Heart right ventricle (tissue), 16 donors: Measurements from ENCODE around the gene SFXN5. TPM values are rescaled to one million over a fixed set of nuclear protein-coding genes. Genes with fewer than 3 reads are reported as not detected.
"Not testable (repeated sequence)": the region's sequence is repeated elsewhere in the genome, so short reads cannot be mapped to it uniquely, and the experiment has no call there.

Experiments
- ATAC-seq, 8 donors: fragments of 200-7000 bp; cut with Tn5 transposase; one replicate each; pipeline ENCODE4 v1.9.1; 2020; ENCODE audit warnings: mild to moderate bottlenecking in 8 of 8, moderate library complexity in 8 of 8, moderate number of reproducible peaks in 1 of 8
- DNase-seq, 2 donors: peaks; one replicate each; pipeline ENCODE4 v3.0.0-alpha.2; 2020
- H3K27ac ChIP-seq, 10 donors: fragments of 200-600 bp; sonication (generic) in 2 of 10; one replicate each; pipeline versions ENCODE4 v1.5.0 to v1.8.0; 2020 to 2022; ENCODE audit warnings: mild to moderate bottlenecking in 3 of 10
- H3K27me3 ChIP-seq, 7 donors: fragments of 200-600 bp; one replicate each; pipeline ENCODE4 v1.8.0; 2021 to 2022; ENCODE audit warnings: mild to moderate bottlenecking in 2 of 7
- H3K36me3 ChIP-seq, 9 donors: fragments of 200-600 bp; sonication (generic) in 1 of 9; one replicate each; pipeline versions ENCODE4 v1.5.0 to v1.8.0; 2020 to 2022; ENCODE audit warnings: mild to moderate bottlenecking in 2 of 9
- H3K4me1 ChIP-seq, 9 donors: fragments of 200-600 bp; sonication (generic) in 1 of 9; one replicate each; pipeline versions ENCODE4 v1.5.0 to v1.8.0; 2020 to 2022; ENCODE audit warnings: mild to moderate bottlenecking in 4 of 9
- H3K4me3 ChIP-seq, 10 donors: fragments of 200-600 bp; sonication (generic) in 2 of 10; one replicate each; pipeline versions ENCODE4 v1.5.0 to v1.8.0; 2020 to 2022; ENCODE audit warnings: mild to moderate bottlenecking in 7 of 10, moderate library complexity in 2 of 10
- H3K9me3 ChIP-seq, 11 donors: fragments of 200-600 bp in 10 of 11; sonication (generic) in 2 of 11; one replicate each; pipeline versions ENCODE4 v1.5.0 to v1.8.0; 2013 to 2022; ENCODE audit warnings: mild to moderate bottlenecking in 2 of 11, control low read depth in 1 of 11, moderate library complexity in 1 of 11
- CTCF ChIP-seq, 9 donors: fragments of 200-600 bp; sonication (generic) in 2 of 9; IDR thresholded peaks; one replicate each; pipeline versions ENCODE4 v1.5.0 to v1.8.0; 2021 to 2022; ENCODE audit warnings: antibody characterized with exemption in 9 of 9, mild to moderate bottlenecking in 5 of 9, moderate library complexity in 1 of 9
- WGBS, 2 donors: extraction: QIAGEN DNeasy Blood & Tissue Kit; methylation state at CpG; one replicate each; pipeline ENCODE4 v1.1.7; 2013; ENCODE audit warnings: inconsistent platforms in 1 of 2; 5-methylcytosine and 5-hydroxymethylcytosine counted together
- intact Hi-C, 10 donors: fragments of 100-400 bp; cut with DNase I; formaldehyde crosslinking; loops; one replicate each; pipeline versions ENCODE4 v1.11.1 to v1.14.2; 2022
- polyA plus RNA-seq, 2 donors: library from polyadenylated mRNA; stranded (reverse); fragments of 200-250 nt; gene quantifications; one replicate each; pipeline ENCODE4 v1.2.3, GENCODE V29; 2013
- total RNA-seq, 10 donors: library from RNA; stranded (reverse); fragmentation: NEBNext Ultra II Directional in 3 of 10; extraction: Animal tissue kit (Norgen Biotek cat#: 25700) in 3 of 10; gene quantifications; one replicate each; pipeline versions ENCODE4 v1.2.1 to v1.2.4, GENCODE V29; 2021 to 2023
- donor health status: Arrhythmogenic right ventricular cardiomyopathy.
- donor health status: ischemic (EF 13 %, LVEDD 7.1; RV severe dilation, severe dysfunction).
- donor health status: healthy with polysubstance abuse.
- donor health status: DM: no; HTN: yes; CAD: no.
- donor health status: DM: no; HTN: no; CAD: no.
- donor health status: ischemic (EF 25% LVEDD 6.9; RV normal size, moderate dysfunction).
- donor health status: ischemic (EF 25% LVEDD 5.7; RV mildly dilated, moderate dysfunction).
- donor health status: healthy.
- donor health status: DM: yes; HTN: yes; CAD: no.
- donor health status: Ischemic cardiomyopathy.
- donor health status: ischemic (EF 35%, LVEDD 5.7; RV mildly dilated, moderate dysfunction).
- donor health status: nonischemic (EF 11% LVEDD 7.7; RV severe dilation, severe dysfunction).
- donor health status: DM: yes; HTN: yes; CAD: no.
- donor health status: PGD.
- donor health status: ischemic (EF 29% LVEDD 5.4; RV normal size, mild dysfunction).
- donor health status: nonischemic (EF 23%, LVEDD 6.1; RV moderate dilation, normal function).

The SFXN5 gene
- total and polyA plus RNA-seq, 12 donors, result 4.4 to 11.8 (median 9.7) TPM

GRCh38 chr2:73095910-73096309, 24.4 kb upstream of the SFXN5 start:
- H3K27me3 ChIP-seq, result no peaks in the 10 kb centered on the region
- WGBS, 2 donors, result 80 to 85% methylated on average over 3 of the region's 3 CpGs
- no peak for DNase-seq
- TF ChIP-seq CTCF (IDR thresholded peaks at IDR 0.05), result no peak
- no peaks in the 10 kb centered on the region for H3K36me3 ChIP-seq
- no peak overlapping the region for H3K27ac ChIP-seq
- H3K4me3 ChIP-seq, result no peak overlapping the region
- no peaks in the 10 kb centered on the region for H3K9me3 ChIP-seq
- intact Hi-C loops, result no loop called here
- peaks cover 11 to 43% (median 34%) of the 10 kb centered on the region in 9 donors for H3K4me1 ChIP-seq
- ATAC-seq, result no peak

- H3K9me3 ChIP-seq, intact Hi-C loops, DNase-seq, H3K27me3 ChIP-seq, H3K4me3 ChIP-seq, H3K36me3 ChIP-seq: not testable (repeated sequence)
- ATAC-seq, result peak in 1 of 8 donors; percentile 38
- Histone ChIP-seq H3K4me1 (peaks cover 11 to 65% (median 50%) of the 10 kb centered on the region in 9 donors), H3K27ac (peak overlapping the region in 2 of 10 donors; percentile 27 to 33)
- WGBS, 2 donors, result 74 to 86% methylated on average over 17 of the region's 17 CpGs
These were observed 22.2 kb upstream of the SFXN5 start for GRCh38 chr2:73093601-73094218.

GRCh38 chr2:73092146-73092783, 20.8 kb upstream of the SFXN5 start:
- no peak for TF ChIP-seq CTCF (IDR thresholded peaks at IDR 0.05)
- Histone ChIP-seq H3K9me3 (no peaks in the 10 kb centered on the region), H3K4me1 (peaks cover 11 to 72% (median 51%) of the 10 kb centered on the region in 9 donors), H3K27ac (peak overlapping the region in 2 of 10 donors; percentile 7 to 33), H3K36me3 (peaks cover 0 to 18% (median 10%) of the 10 kb centered on the region in 9 donors), H3K27me3 (no peaks in the 10 kb centered on the region), H3K4me3 (no peak overlapping the region)
- no peak for DNase-seq
- WGBS, 2 donors, result 52 to 65% methylated on average over 7 of the region's 7 CpGs
- no peak for ATAC-seq
- intact Hi-C loops, result no loop called here

DNA sequence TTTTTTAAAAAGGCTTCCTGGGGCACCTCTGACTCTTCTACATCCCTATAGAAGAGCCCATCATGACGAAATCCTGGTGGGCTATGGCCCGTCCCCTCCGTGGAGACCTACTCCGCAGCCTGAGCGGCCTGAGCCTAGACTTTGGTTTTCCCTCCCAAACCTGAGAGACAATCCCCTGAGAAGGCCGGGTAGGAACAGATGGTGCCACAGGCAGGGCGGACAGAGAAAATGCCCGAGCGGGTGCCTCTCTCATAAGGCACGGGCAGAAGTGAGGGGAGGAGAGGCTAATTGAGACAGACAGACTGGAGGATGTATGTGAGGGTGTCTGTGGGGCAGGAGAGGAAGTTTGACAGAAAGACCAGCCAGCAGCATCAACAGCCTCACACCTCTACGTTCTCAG, 20.2 kb upstream of the SFXN5 start:
- no peak for DNase-seq
- Histone ChIP-seq H3K36me3 (peaks cover 0 to 23% (median 10%) of the 10 kb centered on the region in 9 donors), H3K27ac (no peak overlapping the region), H3K27me3 (no peaks in the 10 kb centered on the region), H3K9me3 (no peaks in the 10 kb centered on the region), H3K4me3 (no peak overlapping the region), H3K4me1 (peaks cover 11 to 77% (median 51%) of the 10 kb centered on the region in 9 donors)
- intact Hi-C loops, result no loop called here
- WGBS, 2 donors, result 93 to 96% methylated on average over 11 of the region's 11 CpGs
- TF ChIP-seq CTCF (IDR thresholded peaks at IDR 0.05), result no peak
- ATAC-seq, result no peak

DNA sequence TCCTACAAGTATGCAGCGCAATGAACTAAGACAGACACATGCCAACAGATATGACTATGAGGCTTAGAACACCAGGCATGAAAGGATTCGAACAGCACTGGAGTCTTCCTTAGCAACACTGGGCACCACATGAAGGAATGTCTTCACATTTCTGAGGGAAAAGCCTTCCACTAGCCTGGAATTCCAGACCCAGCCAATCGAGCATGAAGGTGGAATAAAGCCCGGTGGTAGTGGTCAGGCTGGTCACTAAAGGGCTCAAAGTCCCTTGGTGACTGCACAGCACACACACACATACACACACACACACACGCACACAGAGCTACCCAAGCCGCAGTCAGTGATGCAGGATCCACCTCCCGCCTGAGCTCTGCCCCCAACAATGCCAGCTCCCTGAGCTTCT, 19.7 kb upstream of the SFXN5 start:
- H3K4me1 ChIP-seq, result peaks cover 11 to 82% (median 51%) of the 10 kb centered on the region in 9 donors
- DNase-seq (no peak), ATAC-seq (no peak)
- H3K27ac ChIP-seq, result no peak overlapping the region
- TF ChIP-seq CTCF (IDR thresholded peaks at IDR 0.05), result no peak
- WGBS, 2 donors, result 89 to 93% methylated on average over 7 of the region's 7 CpGs
- peaks cover 0 to 24% (median 10%) of the 10 kb centered on the region in 9 donors for H3K36me3 ChIP-seq
- intact Hi-C loops, result no loop called here
- no peak overlapping the region for H3K4me3 ChIP-seq
- no peaks in the 10 kb centered on the region for H3K27me3 ChIP-seq
- no peaks in the 10 kb centered on the region for H3K9me3 ChIP-seq
